ENCODE results near the gene ZNF837.
"Not testable (repeated sequence)": the region's sequence is repeated elsewhere in the genome, so short reads cannot be mapped to it uniquely, and the experiment has no call there.

Gene ZNF837

GRCh38 chr19:58406818-58407657, 26.2 kb upstream of the ZNF837 start:
- Histone ChIP-seq H3K9me3 (ENCODE audit: insufficient read depth, low read length) (no peaks in the 10 kb centered on the region), H3K27me3 (ENCODE audit: low read depth, low read length) (no peaks in the 10 kb centered on the region), H3K79me2 (ENCODE audit: low read length) (peaks cover 28% of the 10 kb centered on the region), H3K27ac (ENCODE audit: low read length) (no peak overlapping the region), H4K20me1 (ENCODE audit: insufficient read depth, low read length) (no peaks in the 10 kb centered on the region), H3K9ac (ENCODE audit: low read length) (peak overlapping the region; percentile 94; the same call in 1 of the 2 replicates), H3K4me3 (ENCODE audit: low read length) (peak overlapping the region; percentile 93), H2AFZ (ENCODE audit: low read depth, low read length) (no peak overlapping the region), H3K4me1 (ENCODE audit: low read length) (peaks cover 18% of the 10 kb centered on the region), H3K36me3 (replicated peaks; ENCODE audit: low read depth, low read length) (peaks cover 6% of the 10 kb centered on the region), H3K4me2 (ENCODE audit: low read length) (peak overlapping the region; percentile 95)
- TF ChIP-seq CTCF (IDR thresholded peaks at IDR 0.05; ENCODE audit: low read depth, low read length), result peak; percentile 41
- TF ChIP-seq EZH2phosphoT487 (IDR thresholded peaks at IDR 0.05; ENCODE audit: low read depth), result no peak

- not testable (repeated sequence) for H3K36me3 ChIP-seq (replicated peaks; ENCODE audit: low read depth, low read length); H3K4me2 ChIP-seq (ENCODE audit: low read length); H3K9ac ChIP-seq (ENCODE audit: low read length); H3K4me3 ChIP-seq (ENCODE audit: low read length); H3K27me3 ChIP-seq (ENCODE audit: low read depth, low read length); H2AFZ ChIP-seq (ENCODE audit: low read depth, low read length); H3K9me3 ChIP-seq (ENCODE audit: insufficient read depth, low read length); H4K20me1 ChIP-seq (ENCODE audit: insufficient read depth, low read length); H3K27ac ChIP-seq (ENCODE audit: low read length)
- Histone ChIP-seq H3K79me2 (ENCODE audit: low read length) (peaks cover 18% of the 10 kb centered on the region), H3K4me1 (ENCODE audit: low read length) (peaks cover 17% of the 10 kb centered on the region)
Measured at GRCh38 chr19:58403920-58404478, 23.2 kb upstream of the ZNF837 start.

- no peak overlapping the region for H2AFZ ChIP-seq (ENCODE audit: low read depth, low read length)
- H4K20me1 ChIP-seq (ENCODE audit: insufficient read depth, low read length), result no peaks in the 10 kb centered on the region
- peaks cover 4% of the 10 kb centered on the region for H3K79me2 ChIP-seq (ENCODE audit: low read length)
- no peak for TF ChIP-seq CTCF (IDR thresholded peaks at IDR 0.05; ENCODE audit: low read depth, low read length)
- no peak for TF ChIP-seq EZH2phosphoT487 (IDR thresholded peaks at IDR 0.05; ENCODE audit: low read depth)
- H3K9me3 ChIP-seq (ENCODE audit: insufficient read depth, low read length), result no peaks in the 10 kb centered on the region
- H3K9ac ChIP-seq (ENCODE audit: low read length), result peak overlapping the region; percentile 75
- H3K4me1 ChIP-seq (ENCODE audit: low read length), result peaks cover 11% of the 10 kb centered on the region
- peaks cover 9% of the 10 kb centered on the region for H3K36me3 ChIP-seq (replicated peaks; ENCODE audit: low read depth, low read length)
- peak overlapping the region; percentile 64 for H3K4me2 ChIP-seq (ENCODE audit: low read length)
- H3K27me3 ChIP-seq (ENCODE audit: low read depth, low read length), result no peaks in the 10 kb centered on the region
- H3K27ac ChIP-seq (ENCODE audit: low read length), result peak overlapping the region; percentile 45
- peak overlapping the region; percentile 82 for H3K4me3 ChIP-seq (ENCODE audit: low read length)
Measured at GRCh38 chr19:58401840-58402421, 21.1 kb upstream of the ZNF837 start.

- H3K36me3 ChIP-seq (replicated peaks; ENCODE audit: low read depth, low read length), result peaks cover 12% of the 10 kb centered on the region
- H3K27me3 ChIP-seq (ENCODE audit: low read depth, low read length), result no peaks in the 10 kb centered on the region
- no peak for TF ChIP-seq EZH2phosphoT487 (IDR thresholded peaks at IDR 0.05; ENCODE audit: low read depth)
- peak; percentile 25; the same call in 1 of the 2 replicates for TF ChIP-seq CTCF (IDR thresholded peaks at IDR 0.05; ENCODE audit: low read depth, low read length)
- peak overlapping the region; percentile 45 for H3K27ac ChIP-seq (ENCODE audit: low read length)
- H2AFZ ChIP-seq (ENCODE audit: low read depth, low read length), result peak overlapping the region; percentile 44; the same call in 1 of the 2 replicates
- peak overlapping the region; percentile 75 for H3K9ac ChIP-seq (ENCODE audit: low read length)
- no peaks in the 10 kb centered on the region for H3K9me3 ChIP-seq (ENCODE audit: insufficient read depth, low read length)
- no peaks in the 10 kb centered on the region for H4K20me1 ChIP-seq (ENCODE audit: insufficient read depth, low read length)
- H3K4me3 ChIP-seq (ENCODE audit: low read length), result peak overlapping the region; percentile 82
- H3K79me2 ChIP-seq (ENCODE audit: low read length), result peaks cover 4% of the 10 kb centered on the region
- peak overlapping the region; percentile 90 for H3K4me2 ChIP-seq (ENCODE audit: low read length)
- H3K4me1 ChIP-seq (ENCODE audit: low read length), result peaks cover 11% of the 10 kb centered on the region
Measured at GRCh38 chr19:58400916-58401839, 20.3 kb upstream of the ZNF837 start.
